ENCODE results near the gene MOB1B.

Gene MOB1B

GRCh38 chr4:70915036-70915815, 13.1 kb downstream of the MOB1B start:
- DNase-seq, result no peak

DNA sequence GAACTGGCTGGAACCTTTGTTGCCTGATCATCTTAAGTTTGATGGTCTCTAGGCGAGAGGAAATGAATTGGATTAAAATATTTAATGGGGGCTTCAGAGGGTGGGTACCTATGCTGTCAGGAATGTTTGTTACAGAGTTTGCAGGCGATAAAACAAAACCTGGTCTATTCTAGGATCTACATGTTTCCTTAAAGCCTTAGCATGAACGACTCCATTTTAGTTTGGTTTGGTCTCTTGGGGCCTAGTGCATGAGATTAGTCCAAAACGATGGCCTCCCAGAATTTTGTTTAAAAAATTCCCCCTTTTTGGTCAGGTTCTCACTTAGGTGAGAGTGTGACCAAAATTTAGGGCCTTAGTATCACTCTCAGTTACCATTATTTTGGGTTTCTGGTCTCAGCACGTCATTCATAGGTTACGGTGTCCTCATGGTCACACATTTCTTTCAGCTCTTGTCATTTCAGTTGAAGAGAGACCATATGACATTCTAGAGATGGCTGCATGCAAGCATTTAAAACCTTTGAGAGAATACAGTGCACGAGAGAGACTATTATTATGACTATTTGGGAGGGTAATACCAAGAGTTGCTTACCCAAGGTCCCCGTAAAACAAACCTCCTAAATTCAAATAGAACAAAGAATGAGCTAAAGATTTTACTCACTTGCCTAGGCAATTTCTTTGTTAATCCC, 13.8 kb downstream of the MOB1B start:
- no peak for DNase-seq

- DNase-seq, result no peak
These were observed 18.4 kb downstream of the MOB1B start for GRCh38 chr4:70920592-70920991.

DNA sequence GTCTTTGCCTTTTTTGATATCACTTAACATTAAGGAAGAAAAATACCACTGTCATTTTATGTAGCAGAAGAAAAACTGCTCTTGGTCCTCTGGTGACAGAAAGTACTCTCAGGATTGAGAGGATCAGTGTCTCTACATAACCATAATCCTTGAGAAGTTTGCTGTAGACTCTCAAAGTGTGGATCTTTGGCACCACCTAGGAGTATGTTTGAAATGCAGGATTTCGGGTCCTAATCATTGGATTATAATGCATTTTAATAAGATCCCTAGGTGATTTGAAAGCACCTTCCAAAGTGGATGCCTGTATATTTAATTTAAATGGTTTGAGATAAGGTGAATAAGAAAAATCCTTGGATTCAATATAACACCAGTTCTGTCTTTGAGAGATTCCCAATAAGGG, 23.2 kb downstream of the MOB1B start:
- no peak for DNase-seq

DNA sequence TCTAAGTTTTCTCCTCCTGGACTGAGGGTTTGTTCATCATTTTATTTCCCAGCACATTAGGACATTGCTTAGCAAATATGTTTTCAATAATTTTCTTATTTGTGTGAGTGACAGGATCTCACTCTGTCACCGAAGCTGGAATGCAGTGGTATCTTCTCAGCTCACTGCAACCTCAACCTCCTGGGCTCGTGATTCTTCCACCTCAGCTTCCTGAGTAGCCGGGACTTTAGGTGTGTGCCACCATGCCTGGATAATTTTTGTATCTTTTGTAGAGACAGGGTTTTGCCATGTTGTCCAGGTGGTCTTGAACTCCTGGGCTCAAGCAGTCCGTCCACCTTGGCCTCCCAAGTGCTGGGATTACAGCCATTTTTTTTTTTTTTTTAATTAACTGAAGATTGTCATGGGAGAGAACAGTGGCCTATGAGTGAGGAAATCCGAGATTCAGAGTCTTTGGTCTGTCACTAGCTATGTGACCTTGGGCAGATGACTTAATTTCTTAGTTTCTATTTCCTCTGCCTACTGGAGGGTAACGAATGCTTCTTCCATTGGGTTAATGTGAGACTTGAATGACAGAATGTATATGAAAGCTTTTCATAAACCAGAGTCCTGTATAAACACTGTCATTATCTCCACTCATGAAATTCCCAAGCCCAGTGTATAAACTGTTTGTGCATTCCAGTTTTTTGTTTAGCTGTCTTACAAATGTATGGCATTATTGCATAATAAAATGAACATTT, 23.9 kb downstream of the MOB1B start:
- no peak for DNase-seq

DNA sequence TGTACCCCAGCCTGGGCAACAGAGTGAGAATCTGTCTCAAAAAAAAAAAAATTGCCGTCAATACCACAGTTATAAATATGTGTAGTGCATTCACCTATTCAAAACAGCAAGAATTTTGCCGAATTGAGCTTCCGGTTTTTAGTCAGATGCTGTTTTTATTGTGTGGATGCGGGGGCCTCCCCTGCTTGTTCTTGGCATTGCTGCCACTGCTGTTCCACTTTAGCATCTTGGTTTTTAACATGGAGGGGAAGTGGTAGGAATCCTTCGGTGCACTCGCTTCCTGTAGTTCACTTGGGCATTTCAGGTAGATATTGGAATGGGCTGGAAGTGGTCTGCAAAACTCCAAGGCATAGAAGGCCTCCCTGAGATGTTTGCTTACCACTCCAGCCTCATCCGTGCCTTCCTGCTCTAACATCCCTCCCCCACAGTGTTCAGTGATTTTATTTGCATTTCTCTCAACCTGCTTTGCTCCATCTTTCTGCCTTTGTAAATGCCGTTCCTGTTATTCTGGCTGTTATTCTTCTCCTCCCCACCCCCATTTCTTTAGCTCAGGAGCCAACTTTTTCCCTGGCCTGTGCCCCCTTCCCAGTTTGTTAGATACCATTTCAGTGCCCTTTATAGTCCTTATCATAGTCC, 25.5 kb downstream of the MOB1B start:
- DNase-seq, result no peak

GRCh38 chr4:70930530-70931256, 28.5 kb downstream of the MOB1B start:
- DNase-seq, result no peak

GRCh38 chr4:70931347-70931746, 29.2 kb downstream of the MOB1B start:
- no peak for DNase-seq

DNA sequence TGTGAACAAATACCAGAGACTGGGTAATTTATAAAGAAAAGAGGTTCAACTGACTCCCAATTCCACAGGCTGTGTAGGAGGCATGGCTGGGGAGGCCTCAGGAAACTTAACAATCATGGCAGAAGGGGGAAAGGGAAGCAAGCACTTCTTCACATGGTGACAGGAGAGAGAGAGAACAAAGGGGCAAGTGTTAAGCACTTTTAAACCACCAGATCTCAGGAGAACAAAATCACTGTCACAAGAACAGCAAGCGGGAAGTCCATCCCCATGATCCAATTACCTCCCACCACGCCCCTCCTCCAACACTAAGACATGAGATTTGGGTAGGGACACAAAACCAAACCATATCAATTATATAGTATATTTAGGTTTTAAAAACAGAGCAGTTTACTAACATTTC, 30.8 kb downstream of the MOB1B start:
- DNase-seq, result no peak

GRCh38 chr4:70935038-70935695, 33.0 kb downstream of the MOB1B start:
- DNase-seq, result no peak

DNA sequence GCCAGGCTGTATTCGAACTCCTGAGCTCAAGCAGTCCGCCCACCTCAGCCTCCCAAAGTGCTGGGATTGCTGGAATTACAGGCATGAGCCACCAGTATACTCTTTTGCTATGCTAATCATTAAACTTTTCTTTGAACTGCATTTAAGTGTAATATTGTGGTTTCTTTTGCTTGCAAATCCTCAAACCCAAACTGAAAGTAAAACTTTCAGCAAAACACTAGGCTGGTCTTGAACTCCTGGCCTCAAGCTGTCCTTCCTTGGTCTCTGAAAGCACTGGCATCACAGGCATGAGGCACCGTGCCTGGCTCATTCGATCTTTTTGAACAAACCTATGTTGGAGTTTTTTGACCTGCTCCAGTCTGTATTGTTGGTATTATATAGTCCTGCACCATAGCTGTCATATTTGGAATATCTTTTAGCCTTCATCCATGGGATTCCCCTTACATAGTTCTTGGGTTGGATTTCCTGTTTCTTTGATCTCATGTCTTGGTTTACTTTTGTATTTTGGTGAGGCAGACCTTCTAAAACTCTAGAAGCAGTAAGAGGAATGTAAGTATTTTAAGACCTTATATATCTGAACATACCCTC, 34.1 kb downstream of the MOB1B start:
- DNase-seq, result no peak

DNA sequence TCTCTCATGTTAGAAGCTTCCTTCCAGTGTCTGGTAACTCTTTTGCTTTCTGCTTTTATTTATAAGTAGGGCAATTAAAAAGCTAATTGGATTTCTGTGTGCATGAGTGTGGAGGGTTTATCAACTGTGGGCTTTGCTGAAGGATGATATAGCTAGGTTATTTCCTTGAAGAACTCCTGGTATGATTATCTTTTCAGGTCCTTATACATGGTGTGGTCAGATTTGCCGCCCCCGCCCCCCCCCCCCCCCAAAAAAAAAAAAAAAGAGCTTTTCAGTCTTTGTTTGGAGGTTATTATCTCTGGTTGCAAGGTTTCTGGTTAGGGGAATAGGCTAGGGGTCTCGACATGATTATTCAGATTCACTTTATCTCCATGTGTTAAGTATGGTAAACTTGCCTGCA, 35.9 kb downstream of the MOB1B start:
- DNase-seq, result no peak

DNA sequence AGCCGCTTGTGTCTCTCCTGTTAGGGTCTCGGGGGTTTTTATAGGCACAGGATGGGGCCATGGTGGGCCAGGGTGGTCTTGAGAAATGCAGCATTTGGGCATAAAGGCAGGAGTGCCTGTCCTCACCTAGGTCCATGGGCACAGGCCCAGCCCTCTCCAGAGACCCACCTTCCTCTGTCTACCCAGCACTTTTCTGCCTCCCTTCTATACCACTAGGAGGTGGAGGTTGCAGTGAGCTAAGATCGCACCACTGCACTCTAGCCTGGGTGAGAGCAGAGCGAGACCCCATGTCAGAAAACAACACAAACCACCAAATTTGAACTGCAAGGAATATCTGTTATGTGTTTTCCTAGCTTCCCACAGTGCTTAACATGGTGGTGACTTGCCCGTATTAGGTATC, 38.0 kb downstream of the MOB1B start:
- no peak for DNase-seq

- DNase-seq, result no peak
These were observed 40.9 kb downstream of the MOB1B start for GRCh38 chr4:70943114-70943513.

DNA sequence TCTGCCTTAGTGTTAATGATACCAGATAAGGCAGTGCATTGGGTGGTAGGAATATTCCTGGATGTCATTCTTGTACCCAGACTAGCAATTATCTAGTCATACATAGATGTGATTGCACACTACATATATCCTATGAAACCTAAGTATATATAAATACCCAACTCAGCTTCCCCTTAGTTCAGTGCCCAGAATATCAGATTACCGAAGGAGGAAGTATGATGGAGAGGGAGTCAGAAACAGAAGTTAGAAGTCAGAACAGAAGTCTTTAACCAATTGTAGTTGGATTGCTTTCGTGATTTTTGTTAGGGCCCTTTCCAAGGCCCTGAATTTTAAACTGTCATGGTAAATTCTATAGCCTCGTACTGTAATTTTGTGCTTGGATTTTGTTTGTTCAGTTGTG, 42.9 kb downstream of the MOB1B start:
- no peak for DNase-seq

DNA sequence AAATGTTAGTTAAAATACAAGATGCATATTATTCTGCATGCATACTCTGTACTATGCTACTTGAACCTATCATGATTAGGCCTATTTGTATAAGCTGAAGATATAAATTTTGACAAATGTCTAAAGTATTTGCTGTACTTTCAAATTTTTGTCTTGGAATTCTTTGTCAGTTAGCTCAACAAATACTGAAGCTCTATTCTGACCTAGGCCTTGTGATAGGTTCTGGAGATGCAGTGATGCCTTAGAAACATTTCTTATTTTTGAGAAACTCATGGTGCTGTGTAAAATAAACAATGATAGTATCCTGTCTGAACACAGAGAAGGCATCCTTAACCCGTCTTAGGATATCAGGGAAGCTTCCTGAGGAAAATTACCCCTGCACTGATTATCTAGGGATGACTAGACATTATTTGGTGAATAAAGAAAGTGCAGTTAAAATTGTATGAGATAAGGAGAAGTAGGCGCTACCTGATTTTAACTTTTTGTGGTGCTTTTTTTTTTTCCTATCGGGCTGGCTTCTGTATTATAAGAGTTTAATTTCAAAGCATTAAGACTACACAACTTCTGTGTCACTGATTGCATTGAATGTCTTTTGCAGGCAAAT, 43.4 kb downstream of the MOB1B start:
- no peak for DNase-seq

DNA sequence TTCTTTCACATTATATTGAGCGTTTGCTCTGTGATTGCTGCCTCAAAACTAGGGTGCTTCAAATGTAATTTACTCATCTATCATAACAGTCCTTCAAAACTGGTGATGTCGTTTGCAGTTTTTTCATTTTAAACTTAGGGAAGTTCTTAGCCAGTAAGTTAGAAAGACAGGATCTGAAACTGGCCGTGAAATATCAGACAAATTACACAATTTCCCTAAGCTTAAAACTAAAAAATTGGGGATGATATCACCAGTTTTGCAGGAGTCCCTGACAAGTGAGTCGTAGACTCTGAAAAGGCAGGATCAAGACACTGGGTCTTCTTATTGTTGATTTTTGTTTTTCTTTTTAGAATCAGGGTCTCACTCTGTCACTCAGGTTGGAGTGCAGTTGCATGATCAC, 44.8 kb downstream of the MOB1B start:
- DNase-seq, result no peak

DNA sequence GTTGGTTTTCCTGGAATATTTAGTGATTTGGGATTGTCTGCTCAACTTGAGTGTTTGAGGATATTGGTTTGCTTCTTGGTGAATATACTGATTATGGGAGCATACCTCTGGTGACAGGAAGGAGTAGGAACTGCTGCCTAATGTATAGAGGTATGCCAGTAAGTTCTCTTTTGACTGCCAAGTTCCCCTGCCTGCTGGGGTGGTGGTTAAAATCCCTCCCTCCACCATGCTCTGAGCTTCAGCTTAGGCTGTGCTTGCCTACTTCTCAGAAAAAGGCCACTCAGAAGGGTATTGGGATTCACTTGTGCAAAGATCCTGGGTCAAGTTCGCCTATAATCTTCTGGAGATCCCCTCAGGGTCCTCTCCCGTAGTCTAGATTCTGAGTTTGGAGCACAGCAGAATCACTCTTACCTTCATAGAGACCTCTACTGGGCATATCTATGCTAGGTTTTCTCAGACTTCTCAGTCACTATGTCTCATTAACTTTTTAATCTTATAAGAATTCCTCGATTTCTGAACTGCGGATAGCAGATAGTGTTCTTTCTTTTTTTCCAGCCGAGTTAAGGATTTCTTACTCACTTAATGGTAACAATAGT, 46.6 kb downstream of the MOB1B start:
- no peak for DNase-seq

- DNase-seq, result no peak
These were observed 51.9 kb downstream of the MOB1B start for GRCh38 chr4:70954032-70954431.

GRCh38 chr4:70956549-70957210, 54.5 kb downstream of the MOB1B start:
- no peak for DNase-seq
